VCaP (cell line): ENCODE measurements around the gene TSPAN19.

Source experiments
- H3K27ac ChIP-seq: fragments of 450-650 bp; 2 replicates; pipeline ENCODE4 v1.5.1; 2017
- CTCF ChIP-seq: fragments of 450-650 bp; conservative IDR thresholded peaks from 2 replicates; pipeline ENCODE4 v1.5.1; 2017; ENCODE audit warnings: mild to moderate bottlenecking, moderate library complexity

Gene TSPAN19

DNA sequence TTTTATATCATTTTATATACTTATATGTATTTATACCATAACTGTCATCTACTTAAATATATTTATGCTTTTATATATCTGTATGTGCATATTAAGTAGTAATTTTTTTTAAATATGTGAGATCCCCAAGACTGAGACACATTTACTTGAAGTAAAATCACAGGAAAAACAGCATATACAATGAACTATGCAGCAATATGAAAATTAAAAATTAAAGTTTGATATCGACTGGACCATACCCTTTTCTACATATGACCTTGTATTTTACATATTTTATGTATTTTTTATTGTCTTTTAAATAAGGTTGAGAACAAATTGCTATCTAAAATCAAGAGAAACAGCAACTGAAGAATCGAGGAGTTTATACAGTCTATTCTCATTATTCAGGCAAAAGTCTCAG is 50.0 kb downstream of the TSPAN19 start:
- TF ChIP-seq CTCF, result no peak
- H3K27ac ChIP-seq, result no peak overlapping the region

- no peak overlapping the region for H3K27ac ChIP-seq
These were observed 52.8 kb downstream of the TSPAN19 start for GRCh38 chr12:84983289-84983688.

GRCh38 chr12:84982888-84983287 is 53.2 kb downstream of the TSPAN19 start:
- H3K27ac ChIP-seq, result no peak overlapping the region
- no peak for TF ChIP-seq CTCF

More at GRCh38 chr12:84983289-84983688, 52.8 kb downstream of the TSPAN19 start:
- no peak for TF ChIP-seq CTCF

- TF ChIP-seq CTCF, result no peak
- no peak overlapping the region for H3K27ac ChIP-seq
These were observed 57.2 kb downstream of the TSPAN19 start for GRCh38 chr12:84978921-84979320.

DNA sequence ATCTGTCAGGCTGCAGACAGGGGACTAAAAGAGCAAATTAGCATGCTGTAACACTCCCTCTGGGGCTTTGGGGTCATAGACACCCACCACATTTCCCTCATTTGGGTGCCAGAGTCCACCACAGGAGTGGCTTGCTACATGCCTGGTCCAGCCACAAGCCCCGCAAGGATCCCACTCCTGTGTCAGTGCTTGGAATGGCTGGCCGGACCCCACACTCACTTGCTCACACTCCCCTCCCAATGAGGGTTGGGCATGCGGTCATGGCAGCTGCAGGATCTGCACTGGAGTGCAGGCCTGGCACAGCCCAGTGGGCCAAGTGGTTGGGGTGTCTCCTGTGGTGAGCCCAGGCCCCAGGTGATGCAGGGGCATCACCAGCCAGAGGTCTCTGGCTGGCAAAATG is 59.9 kb downstream of the TSPAN19 start:
- TF ChIP-seq CTCF, result no peak
- H3K27ac ChIP-seq, result no peak overlapping the region

DNA sequence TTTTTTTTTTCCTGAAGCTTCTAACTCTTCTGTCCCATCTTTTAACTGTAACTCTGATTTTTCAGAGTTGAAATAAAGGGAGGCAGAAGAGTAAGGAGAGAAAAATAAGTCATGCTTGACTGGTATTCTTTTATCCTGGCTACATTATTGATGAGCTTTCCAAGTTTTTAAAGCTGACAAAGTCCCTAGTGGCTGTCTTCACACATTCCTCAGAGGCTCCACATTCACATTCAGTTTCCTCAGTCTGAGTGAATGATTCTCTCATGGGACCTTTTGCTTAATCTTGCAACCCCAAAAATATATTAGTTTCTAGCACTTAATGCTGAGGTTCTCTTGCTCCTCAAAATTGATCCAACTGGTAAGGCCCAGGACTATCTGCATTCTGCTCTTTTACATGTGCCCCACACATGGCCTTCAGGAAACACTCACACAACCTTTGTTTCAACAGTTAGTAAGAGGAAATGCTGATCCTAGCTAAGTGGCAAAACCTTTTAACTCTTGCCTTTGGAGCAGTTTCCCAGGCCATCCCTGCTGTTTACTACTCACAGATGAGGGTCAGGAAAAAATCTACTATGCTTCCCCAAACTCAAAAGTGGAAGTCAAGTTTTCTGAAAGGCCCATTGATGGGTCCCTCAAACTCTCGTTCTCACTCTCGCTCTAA is 61.8 kb downstream of the TSPAN19 start:
- no peak overlapping the region for H3K27ac ChIP-seq
- TF ChIP-seq CTCF, result no peak

DNA sequence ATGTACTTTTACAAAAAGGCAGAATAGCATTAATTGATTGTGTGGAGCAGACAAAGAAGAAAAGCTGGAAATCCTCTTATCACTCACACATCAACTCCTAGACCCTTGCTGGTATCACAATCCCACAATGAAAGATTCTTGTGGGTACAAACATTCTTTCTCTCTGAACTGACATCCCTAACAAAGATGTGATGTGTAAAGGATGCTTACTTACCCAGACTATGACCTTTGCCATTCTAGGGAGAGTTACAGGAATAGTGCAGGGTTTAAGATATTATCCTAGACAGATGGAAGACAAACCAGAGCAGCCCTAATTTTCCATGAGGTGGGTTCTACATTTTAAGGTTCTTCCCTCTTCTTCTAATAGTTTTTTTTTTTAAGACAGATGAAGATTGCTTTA is 63.1 kb downstream of the TSPAN19 start:
- TF ChIP-seq CTCF, result no peak
- no peak overlapping the region for H3K27ac ChIP-seq
